ENCODE results near the gene INPP5A.

GRCh38 chr10:132656283-132657126, 118.9 kb downstream of the INPP5A start:
- TF ChIP-seq POLR2A (IDR thresholded peaks at IDR 0.05) (no peak), CTCF (IDR thresholded peaks at IDR 0.05) (no peak)
